Spleen (tissue), 11 donors: Measurements from ENCODE around the gene TMPO. TPM values are rescaled to one million over a fixed set of nuclear protein-coding genes. Genes with fewer than 3 reads are reported as not detected.
A peak's percentile ranks its signal among the peaks of the same experiment; 100 is the strongest.

Experiments used
- DNase-seq: peaks from one replicate; pipeline ENCODE4 v3.0.0-alpha.2; 2020
- H3K27ac ChIP-seq, 8 donors: fragments of 200-600 bp; sonication (generic) in 7 of 8; 1 replicate in 4 of 8; 2 replicates in 4 of 8; pipeline versions ENCODE4 v1.5.0 to v1.8.0; 2016 to 2021; ENCODE audit warnings: inconsistent platforms in 4 of 8, mild to moderate bottlenecking in 4 of 8, moderate library complexity in 1 of 8
- H3K27me3 ChIP-seq, 7 donors: fragments of 200-600 bp; sonication (generic) in 6 of 7; replicated peaks in 1 of 7; 1 replicate in 4 of 7; 2 replicates in 3 of 7; pipeline versions ENCODE4 v1.5.0 to v1.8.0; 2016 to 2021; ENCODE audit warnings: inconsistent platforms in 3 of 7, mild to moderate bottlenecking in 1 of 7
- H3K36me3 ChIP-seq, 6 donors: fragments of 200-600 bp; sonication (generic) in 5 of 6; 1 replicate in 4 of 6; 2 replicates in 2 of 6; pipeline versions ENCODE4 v1.5.0 to v1.8.0; 2016 to 2021; ENCODE audit warnings: inconsistent platforms in 2 of 6
- H3K4me1 ChIP-seq, 6 donors: fragments of 200-600 bp; sonication (generic) in 5 of 6; 1 replicate in 3 of 6; 2 replicates in 3 of 6; pipeline versions ENCODE4 v1.5.0 to v1.8.0; 2016 to 2021; ENCODE audit warnings: inconsistent platforms in 3 of 6
- H3K4me3 ChIP-seq, 8 donors: fragments of 200-600 bp; sonication (generic) in 7 of 8; 1 replicate in 4 of 8; 2 replicates in 4 of 8; pipeline versions ENCODE4 v1.5.0 to v1.8.0; 2016 to 2021; ENCODE audit warnings: inconsistent platforms in 4 of 8, mild to moderate bottlenecking in 4 of 8, moderate library complexity in 2 of 8
- H3K9me3 ChIP-seq, 8 donors: fragments of 200-600 bp; sonication (generic) in 7 of 8; 1 replicate in 4 of 8; 2 replicates in 4 of 8; pipeline versions ENCODE4 v1.5.0 to v1.8.0; 2016 to 2021; ENCODE audit warnings: inconsistent platforms in 4 of 8
- CTCF ChIP-seq, 11 experiments: fragments of 200-600 bp in 7 of 11; fragments of 450-650 bp in 4 of 11; sonication (generic) in 4 of 11; IDR thresholded peaks in 8 of 11; conservative IDR thresholded peaks in 3 of 11; 1 replicate in 7 of 11; 2 replicates in 4 of 11; pipeline versions ENCODE4 v1.4.0 to v1.8.0; 2016 to 2021; ENCODE audit warnings: antibody characterized with exemption in 11 of 11, inconsistent platforms in 4 of 11, mild to moderate bottlenecking in 1 of 11
- POLR2A ChIP-seq, 3 donors: fragments of 450-650 bp; IDR thresholded peaks; one replicate each; pipeline ENCODE4 v1.5.1; 2017; ENCODE audit warnings: antibody characterized with exemption in 3 of 3, mild to moderate bottlenecking in 1 of 3
- POLR2AphosphoS5 ChIP-seq, 3 donors: sonication (generic); formaldehyde crosslinking; IDR thresholded peaks; one replicate each; pipeline ENCODE4 v1.5.1; 2017; ENCODE audit warnings: antibody characterized with exemption in 3 of 3
- WGBS, 5 donors: extraction: QIAGEN DNeasy Blood & Tissue Kit in 3 of 5; methylation state at CpG; one replicate each; pipeline versions ENCODE4 v1.1.5 to v1.1.7; 2013 to 2018; 5-methylcytosine and 5-hydroxymethylcytosine counted together
- intact Hi-C: fragments of 100-400 bp; cut with DNase I; formaldehyde crosslinking; loops from one replicate; pipeline ENCODE4 v1.15.0; 2023; ENCODE audit warnings: low total_unique reads
- polyA plus RNA-seq, 3 donors: library from polyadenylated mRNA; stranded (reverse); fragments of 200-250 nt; gene quantifications; one replicate each; pipeline ENCODE4 v1.2.1, GENCODE V29; 2013
- total RNA-seq, 7 donors: library from RNA; depleted of rRNA in 3 of 7; stranded (reverse); fragments of >200 nt in 3 of 7; fragmentation: NEBNext Ultra II Directional in 4 of 7; extraction: Animal tissue kit (Norgen Biotek cat#: 25700) in 4 of 7; gene quantifications; one replicate each; pipeline versions ENCODE4 v1.1.0 to v1.2.1, GENCODE V29; 2016 to 2021
- donor health status: healthy with polysubstance abuse.
- donor health status: DM: no; HTN: no; CAD: no; lungs with moderate emphysema.
- donor health status: DM: no; HTN: no; CAD: no.
- donor health status: Bipolar disorder and iron deficiency.
- donor health status: healthy.
- donor health status: DM: no; HTN: no; CAD: no.
- donor health status: DM: yes; HTN: yes; CAD: no.

TMPO gene
- total and polyA plus RNA-seq, 10 donors: 31.6 to 150 (median 89.8) TPM

DNA sequence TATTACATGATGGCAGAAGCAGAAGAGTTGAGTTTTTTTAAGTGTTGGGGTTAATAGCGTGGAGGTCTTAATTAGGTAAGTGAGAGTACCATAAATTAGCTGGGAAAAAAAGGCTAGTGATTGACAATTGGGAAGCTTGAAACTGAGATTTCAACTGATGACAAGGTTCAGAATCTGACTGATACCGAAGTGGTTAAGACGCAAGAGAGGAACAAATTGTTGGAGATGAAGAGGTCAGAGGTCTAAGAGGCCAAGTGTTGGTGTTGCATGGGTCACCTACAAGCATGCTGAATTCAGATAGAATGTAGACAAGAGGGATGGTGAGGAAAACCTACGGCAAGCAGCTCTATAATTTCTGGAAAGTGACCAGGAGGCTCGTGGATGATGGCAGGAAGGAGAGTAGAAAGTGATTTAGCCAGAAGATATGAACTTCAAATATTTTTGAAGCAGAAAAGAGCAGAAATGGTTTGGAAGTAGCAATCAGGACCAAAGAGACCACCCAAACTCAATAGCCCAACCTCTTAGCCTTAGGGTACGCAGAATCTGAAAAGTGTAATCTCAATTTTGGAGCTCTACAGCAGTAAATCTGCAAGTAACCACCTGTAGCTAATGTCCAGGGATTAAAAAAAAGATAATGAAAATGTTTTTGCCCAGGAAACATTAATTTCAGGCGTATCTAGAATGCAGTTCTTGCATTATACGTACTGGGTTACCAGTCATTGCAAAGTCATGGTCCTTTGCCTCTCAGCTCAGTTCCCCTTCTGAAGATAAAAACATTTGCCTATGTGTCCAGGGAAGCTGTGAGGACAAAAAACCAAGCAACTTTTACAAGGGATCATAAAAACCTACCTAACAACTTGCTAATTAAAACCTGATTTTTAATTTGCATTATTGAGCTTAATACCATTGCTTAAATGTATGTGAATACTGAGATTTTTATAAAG is 1.7 kb upstream of the TMPO start:
- 68 to 73% (median 70%) methylated on average over 8 of the region's 8 CpGs for WGBS, 5 donors
- intact Hi-C loops: no loop called here
- no peaks in the 10 kb centered on the region for H3K9me3 ChIP-seq
- H3K36me3 ChIP-seq: no peaks in the 10 kb centered on the region
- peaks cover 29 to 47% (median 41%) of the 10 kb centered on the region in 6 donors for H3K4me1 ChIP-seq
- H3K4me3 ChIP-seq: peak overlapping the region in 5 of 8 donors; percentile 90 to 99 (median 98)
- H3K27me3 ChIP-seq: no peaks in the 10 kb centered on the region
- TF ChIP-seq CTCF (IDR thresholded peaks at IDR 0.05 in 8 of 11, conservative IDR thresholded peaks at IDR 0.05 in 3 of 11) (no peak), POLR2A (IDR thresholded peaks at IDR 0.05) (no peak), POLR2AphosphoS5 (IDR thresholded peaks at IDR 0.05) (no peak)
- DNase-seq: no peak
- peak overlapping the region; percentile 95 to 98 (median 98) for H3K27ac ChIP-seq

DNA sequence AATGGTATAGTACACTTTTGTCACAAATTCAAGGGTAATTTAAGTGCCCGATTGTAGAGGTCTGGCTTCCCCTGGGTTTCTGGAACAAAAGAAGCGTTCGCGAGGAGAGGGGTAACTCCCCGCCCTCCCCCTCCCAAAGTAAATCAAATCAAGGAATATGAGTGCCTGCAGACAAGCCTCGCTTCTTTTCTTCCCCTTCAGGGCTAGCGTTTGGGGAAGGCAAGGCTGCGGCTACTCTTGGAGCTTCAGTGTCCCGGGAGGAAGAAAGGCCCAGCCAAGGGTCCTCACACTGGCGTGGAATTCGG is 456 bp upstream of the TMPO start:
- H3K4me3 ChIP-seq: peak overlapping the region; percentile 90 to 99 (median 95)
- intact Hi-C loops: no loop called here
- peak overlapping the region; percentile 95 to 98 (median 98) for H3K27ac ChIP-seq

GRCh38 chr12:98516111-98516873 is 902 bp downstream of the TMPO start:
- intact Hi-C loops: no loop called here
- no peaks in the 10 kb centered on the region for H3K36me3 ChIP-seq
- TF ChIP-seq POLR2A (IDR thresholded peaks at IDR 0.05) (no peak), POLR2AphosphoS5 (IDR thresholded peaks at IDR 0.05) (peak; percentile 59 to 78 (median 77)), CTCF (IDR thresholded peaks at IDR 0.05 in 8 of 11, conservative IDR thresholded peaks at IDR 0.05 in 3 of 11) (peak in 10 of 11 experiments; percentile 29 to 79 (median 70))
- H3K4me1 ChIP-seq: peaks cover 33 to 73% (median 66%) of the 10 kb centered on the region in 6 donors
- no peaks in the 10 kb centered on the region for H3K27me3 ChIP-seq
- peak; percentile 93 for DNase-seq
- H3K4me3 ChIP-seq: peak overlapping the region; percentile 90 to 99 (median 95)
- 0 to 1% (median 1%) methylated on average over 16 to 64 of the region's 64 CpGs for WGBS, 5 donors
- H3K27ac ChIP-seq: peak overlapping the region; percentile 95 to 98 (median 98)
- no peaks in the 10 kb centered on the region for H3K9me3 ChIP-seq

More for the DNA sequence above, 456 bp upstream of the TMPO start:
- no peaks in the 10 kb centered on the region for H3K36me3 ChIP-seq
- no peak for TF ChIP-seq CTCF (IDR thresholded peaks at IDR 0.05 in 8 of 11, conservative IDR thresholded peaks at IDR 0.05 in 3 of 11)
- TF ChIP-seq POLR2A (IDR thresholded peaks at IDR 0.05): no peak
- TF ChIP-seq POLR2AphosphoS5 (IDR thresholded peaks at IDR 0.05): no peak
- H3K4me1 ChIP-seq: peaks cover 32 to 60% (median 53%) of the 10 kb centered on the region in 6 donors
- DNase-seq: no peak
- H3K27me3 ChIP-seq: no peaks in the 10 kb centered on the region
- no peaks in the 10 kb centered on the region for H3K9me3 ChIP-seq
- WGBS, 5 donors: 0 to 1% (median 0%) methylated on average over 11 of the region's 11 CpGs
